B cell (primary cell): Measurements from ENCODE around the gene TSPAN9. TPM values are rescaled to one million over a fixed set of nuclear protein-coding genes. Genes with fewer than 3 reads are reported as not detected.

Source experiments
- ATAC-seq: fragments of 200-7000 bp; cut with Tn5 transposase; one replicate; pipeline ENCODE4 v1.10.0; 2021; ENCODE audit warnings: low read depth, mild to moderate bottlenecking, moderate number of reproducible peaks, moderate library complexity
- CTCF ChIA-PET: fragments of 350-600 bp; sonication (Branson Sonifier 250); formaldehyde crosslinking; loops from one replicate; lab custom pipeline; 2021; ENCODE audit warnings: antibody characterized with exemption, inconsistent platforms; lab: Charles Lee
- POLR2A ChIA-PET: fragments of 350-600 bp; sonication (Branson Sonifier 250); formaldehyde crosslinking; loops from one replicate; lab custom pipeline; 2021; ENCODE audit warnings: antibody characterized with exemption; lab: Charles Lee
- DNase-seq: peaks from one replicate; pipeline ENCODE4 v3.0.0; 2013
- H2AFZ ChIP-seq: 2 replicates; pipeline ENCODE4 v1.6.1; 2012; ENCODE audit warnings: mild to moderate bottlenecking, low read depth, low read length; ENCODE audit not compliant: insufficient read depth, poor library complexity, severe bottlenecking
- H3K27ac ChIP-seq, 2 donors: 1 replicate in 1 of 2; 2 replicates in 1 of 2; pipeline ENCODE4 v1.5.1; 2012 to 2013; ENCODE audit warnings: low read length in 2 of 2, mild to moderate bottlenecking in 2 of 2, moderate library complexity in 1 of 2
- H3K27me3 ChIP-seq, 4 experiments: fragments of 200-600 bp in 1 of 4; sonication (generic) in 1 of 4; replicated peaks in 1 of 4; 1 replicate in 2 of 4; 2 replicates in 2 of 4; pipeline versions ENCODE4 v1.6.1 to v1.7.0; 2013 to 2016; ENCODE audit warnings: low read length in 3 of 4, mild to moderate bottlenecking in 2 of 4, mixed read lengths in 1 of 4, moderate library complexity in 1 of 4; ENCODE audit not compliant: insufficient read depth in 4 of 4, control insufficient read depth in 3 of 4; ENCODE audit errors: control extremely low read depth in 1 of 4
- H3K36me3 ChIP-seq, 2 experiments: replicated peaks in 1 of 2; 1 replicate in 1 of 2; 2 replicates in 1 of 2; pipeline versions ENCODE4 v1.6.1 to v1.7.1; 2013; ENCODE audit warnings: low read length in 1 of 2; ENCODE audit not compliant: insufficient read depth in 2 of 2, control insufficient read depth in 1 of 2; ENCODE audit errors: control extremely low read depth in 1 of 2, extremely low read depth in 1 of 2
- H3K4me1 ChIP-seq, 2 donors: fragments of 200-600 bp in 1 of 2; sonication (generic) in 1 of 2; 1 replicate in 1 of 2; 2 replicates in 1 of 2; pipeline versions ENCODE4 v1.5.1 to v1.6.1; 2013 to 2017; ENCODE audit warnings: low read length in 2 of 2; ENCODE audit not compliant: control insufficient read depth in 2 of 2, insufficient read depth in 2 of 2
- H3K4me2 ChIP-seq: replicated peaks from 2 replicates; pipeline ENCODE3; 2012; ENCODE audit warnings: mild to moderate bottlenecking, low read depth, low read length; ENCODE audit not compliant: poor library complexity, severe bottlenecking
- H3K4me3 ChIP-seq, 5 experiments: fragments of 200-600 bp in 1 of 5; sonication (generic) in 1 of 5; 1 replicate in 3 of 5; 2 replicates in 2 of 5; pipeline versions ENCODE4 v1.5.1 to v1.7.0; 2011 to 2016; ENCODE audit warnings: low read length in 4 of 5, mild to moderate bottlenecking in 4 of 5, low read depth in 2 of 5, control low read depth in 1 of 5, moderate library complexity in 1 of 5; ENCODE audit not compliant: insufficient read depth in 1 of 5; ENCODE audit errors: control extremely low read depth in 1 of 5, extremely low read depth in 1 of 5
- H3K79me2 ChIP-seq: fragments of 200-600 bp; sonication (generic); one replicate; pipeline ENCODE4 v1.6.0; 2016; ENCODE audit warnings: low read length; ENCODE audit not compliant: control insufficient read depth, insufficient read depth
- H3K9ac ChIP-seq: fragments of 200-600 bp; sonication (generic); 2 replicates; pipeline ENCODE4 v1.6.1; 2017; ENCODE audit warnings: mild to moderate bottlenecking, low read length, moderate library complexity
- H3K9me3 ChIP-seq, 3 donors: one replicate each; pipeline versions ENCODE4 v1.6.1 to v1.7.1; 2013; ENCODE audit warnings: low read length in 2 of 3; ENCODE audit not compliant: control insufficient read depth in 2 of 3, insufficient read depth in 1 of 3; ENCODE audit errors: control extremely low read depth in 1 of 3
- H4K20me1 ChIP-seq: 2 replicates; pipeline ENCODE4 v1.6.0; 2012; ENCODE audit warnings: mild to moderate bottlenecking, low read length; ENCODE audit not compliant: insufficient read depth, control insufficient read depth, poor library complexity, severe bottlenecking
- H3K27ac Mint-ChIP-seq: one replicate; pipeline ENCODE4 v1.8.0; 2021; ENCODE audit warnings: mixed read lengths
- H3K27me3 Mint-ChIP-seq: one replicate; pipeline ENCODE4 v1.8.0; 2021; ENCODE audit warnings: mixed read lengths
- H3K4me1 Mint-ChIP-seq: one replicate; pipeline ENCODE4 v1.8.0; 2021; ENCODE audit warnings: mixed read lengths
- H3K4me3 Mint-ChIP-seq: one replicate; pipeline ENCODE4 v1.8.0; 2021; ENCODE audit warnings: mixed read lengths
- H3K9me3 Mint-ChIP-seq: one replicate; pipeline ENCODE4 v1.8.0; 2022; ENCODE audit warnings: mixed read lengths; ENCODE audit not compliant: insufficient read depth
- CTCF ChIP-seq: fragments of 200-600 bp; IDR thresholded peaks from one replicate; pipeline ENCODE4 v1.8.0; 2022; ENCODE audit warnings: antibody characterized with exemption, mild to moderate bottlenecking
- EZH2 ChIP-seq: IDR thresholded peaks from 2 replicates; pipeline ENCODE4 v1.6.1; 2012; ENCODE audit warnings: borderline replicate concordance, low read depth, mild to moderate bottlenecking, moderate library complexity, low read length; ENCODE audit not compliant: insufficient read depth, poor library complexity, severe bottlenecking
- WGBS: methylation state at CpG from one replicate; pipeline ENCODE4 v1.1.5; 2013; ENCODE audit warnings: missing lambda C conversion rate; ENCODE audit not compliant: insufficient coverage; 5-methylcytosine and 5-hydroxymethylcytosine counted together
- intact Hi-C: fragments of 100-400 bp; cut with micrococcal nuclease; formaldehyde crosslinking; loops from one replicate; pipeline ENCODE4 v1.10.0; 2022
- polyA plus RNA-seq: library from polyadenylated mRNA; depleted of rRNA; stranded (reverse); fragments of >200 nt; gene quantifications from 2 replicates; pipeline ENCODE4 v1.2.3, GENCODE V29; 2012
- total RNA-seq, 2 donors: library from RNA; stranded (reverse); fragments of 120-200 nt in 1 of 2; gene quantifications; 1 replicate in 1 of 2; 2 replicates in 1 of 2; pipeline versions ENCODE4 v1.2.3 to v1.2.4, GENCODE V29; 2013 to 2022

TSPAN9 gene
- total and polyA plus RNA-seq, 2 donors (not counting 1 experiment from before 2014, with no cell fraction given) = 0.15 to 0.37 TPM

- POLR2A ChIA-PET = no interaction called here
- DNase-seq (no peak), ATAC-seq (no peak)
- no peak overlapping the region for H3K4me3 ChIP-seq
- Mint-ChIP-seq H3K27ac (no peak overlapping the region), H3K4me3 (no peak overlapping the region), H3K9me3 (no peaks in the 10 kb centered on the region), H3K4me1 (no peaks in the 10 kb centered on the region), H3K27me3 (no peaks in the 10 kb centered on the region)
- no peaks in the 10 kb centered on the region for H3K27me3 ChIP-seq
- WGBS = 89% methylated on average over 7 of the region's 7 CpGs
- H3K4me2 ChIP-seq = no peak overlapping the region
- no peak overlapping the region for H2AFZ ChIP-seq
- CTCF ChIA-PET = interaction anchor here (1.6 kb wide), 1 partner anchor 18 kb away, joined by 4 read pairs; no protein-coding TSS in a partner anchor
- intact Hi-C loops = no loop called here
- H3K4me1 ChIP-seq = no peaks in the 10 kb centered on the region
- H3K36me3 ChIP-seq = no peaks in the 10 kb centered on the region
- H3K79me2 ChIP-seq = no peaks in the 10 kb centered on the region
- H4K20me1 ChIP-seq = no peaks in the 10 kb centered on the region
- peaks cover 0 to under 1% (median 0%) of the 10 kb centered on the region in 3 donors for H3K9me3 ChIP-seq
- H3K27ac ChIP-seq = no peak overlapping the region
- TF ChIP-seq CTCF = no peak
- TF ChIP-seq EZH2 = no peak
- H3K9ac ChIP-seq = no peak overlapping the region
Observed at GRCh38 chr12:3091038-3091319, 13.8 kb downstream of the TSPAN9 start.

GRCh38 chr12:3091382-3092241 lies 14.4 kb downstream of the TSPAN9 start:
- no peak overlapping the region for H2AFZ ChIP-seq
- peaks cover 0 to 3% (median 0%) of the 10 kb centered on the region in 3 donors for H3K9me3 ChIP-seq
- H3K4me3 ChIP-seq = no peak overlapping the region
- H3K79me2 ChIP-seq = no peaks in the 10 kb centered on the region
- ATAC-seq (no peak), DNase-seq (no peak)
- no peaks in the 10 kb centered on the region for H3K4me1 Mint-ChIP-seq
- H3K36me3 ChIP-seq = no peaks in the 10 kb centered on the region
- POLR2A ChIA-PET = no interaction called here
- H3K27me3 ChIP-seq = no peaks in the 10 kb centered on the region
- H3K9ac ChIP-seq = no peak overlapping the region
- H3K27ac Mint-ChIP-seq = no peak overlapping the region
- no peaks in the 10 kb centered on the region for H4K20me1 ChIP-seq
- no peak overlapping the region for H3K27ac ChIP-seq
- no peak overlapping the region for H3K4me3 Mint-ChIP-seq
- no peak for TF ChIP-seq CTCF
- no peak for TF ChIP-seq EZH2
- no peak overlapping the region for H3K4me2 ChIP-seq
- intact Hi-C loops = no loop called here
- 91% methylated on average over 3 of the region's 8 CpGs for WGBS
- no peaks in the 10 kb centered on the region for H3K4me1 ChIP-seq
- H3K27me3 Mint-ChIP-seq = no peaks in the 10 kb centered on the region
- CTCF ChIA-PET = interaction anchor here (1.6 kb wide), 1 partner anchor 18 kb away, joined by 4 read pairs; no protein-coding TSS in a partner anchor
- H3K9me3 Mint-ChIP-seq = peaks cover 3% of the 10 kb centered on the region
